ENCODE data around the gene INO80C.

GRCh38 chr18:35477497-35477896, 20.3 kb downstream of the INO80C start:
- TF ChIP-seq CTCF (IDR thresholded peaks at IDR 0.05) (no peak), POLR2A (IDR thresholded peaks at IDR 0.05) (no peak)

Data from lower leg skin (tissue), 3 donors.